HG03575 (cell line): Measurements from ENCODE around the gene GOLGA1.
"Not testable (repeated sequence)": the region's sequence is repeated elsewhere in the genome, so short reads cannot be mapped to it uniquely, and the experiment has no call there.

Source experiments
- ATAC-seq: cut with Tn5 transposase; IDR thresholded peaks from one replicate; pipeline ENCODE4 v1.9.1; 2021; ENCODE audit not compliant: unreplicated experiment, insufficient number of reproducible peaks, low FRiP score; ENCODE audit errors: extremely low read depth

Gene GOLGA1

DNA sequence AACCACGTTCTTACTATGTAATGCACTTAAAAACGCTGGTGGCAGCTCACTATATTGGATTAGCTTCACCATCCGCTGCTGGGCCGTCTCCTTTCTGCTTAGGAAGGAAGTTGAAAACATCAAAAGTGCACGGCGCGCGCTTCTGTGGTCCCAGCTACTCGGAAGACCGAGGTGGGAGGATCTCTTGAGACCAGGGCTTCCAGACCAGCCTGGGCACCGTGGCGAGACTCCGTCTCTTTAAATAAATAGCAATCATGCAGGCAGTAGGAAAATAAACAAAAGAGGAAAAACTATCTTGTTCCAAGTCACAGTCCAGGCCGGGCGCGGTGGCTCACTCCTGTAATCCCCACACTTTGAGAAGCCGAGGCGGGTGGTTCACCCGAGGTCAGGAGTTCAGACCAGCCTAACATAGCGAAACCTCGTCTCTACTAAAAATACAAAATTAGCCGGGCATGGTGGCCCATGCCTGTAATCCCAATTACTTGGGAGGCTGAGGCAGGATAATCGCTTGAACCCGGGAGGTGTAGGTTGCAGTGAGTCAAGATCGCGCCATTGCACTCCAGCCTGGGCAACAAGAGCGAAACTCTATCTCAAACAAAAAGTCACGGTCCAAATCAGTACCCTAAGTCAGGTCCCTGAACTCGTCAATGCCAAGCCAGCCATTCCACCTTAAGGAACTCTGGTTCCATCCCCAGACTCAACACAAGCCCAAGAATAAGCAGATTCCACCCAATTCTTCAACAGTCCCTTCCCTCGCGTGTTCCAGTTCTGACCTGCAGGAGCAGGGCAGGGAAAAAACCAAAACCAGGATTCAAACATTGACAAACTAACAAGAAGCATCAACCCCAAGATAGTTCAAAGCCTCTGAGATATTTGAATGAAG lies 1.0 kb upstream of the GOLGA1 start:
- no peak for ATAC-seq

- no peak for ATAC-seq
Measured at GRCh38 chr9:124940521-124940893, 376 bp downstream of the GOLGA1 start.

GRCh38 chr9:124939944-124940343 lies 939 bp downstream of the GOLGA1 start:
- no peak for ATAC-seq

- ATAC-seq: no peak
Measured at GRCh38 chr9:124934290-124934689, 6.6 kb downstream of the GOLGA1 start.

DNA sequence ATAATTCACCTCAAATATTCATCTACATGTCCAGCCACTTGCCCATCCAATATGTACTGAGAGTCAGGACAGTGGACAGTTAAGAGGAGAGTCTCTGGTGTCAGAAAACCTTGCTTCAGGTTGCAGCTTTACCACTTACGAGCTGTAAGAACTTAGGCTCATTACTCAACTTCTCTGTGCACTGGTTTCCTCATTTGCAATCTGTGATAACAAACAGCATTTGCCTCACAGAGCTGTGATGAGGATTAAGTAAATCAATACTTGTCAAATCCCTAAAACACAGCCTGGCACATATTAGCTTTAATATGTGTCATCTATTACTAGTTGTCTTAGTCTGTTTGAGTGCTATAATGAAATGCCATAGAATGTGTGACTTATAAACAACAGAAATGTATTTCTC lies 8.6 kb downstream of the GOLGA1 start:
- ATAC-seq: no peak

- no peak for ATAC-seq
Measured at GRCh38 chr9:124929464-124929863, 11.4 kb downstream of the GOLGA1 start.

DNA sequence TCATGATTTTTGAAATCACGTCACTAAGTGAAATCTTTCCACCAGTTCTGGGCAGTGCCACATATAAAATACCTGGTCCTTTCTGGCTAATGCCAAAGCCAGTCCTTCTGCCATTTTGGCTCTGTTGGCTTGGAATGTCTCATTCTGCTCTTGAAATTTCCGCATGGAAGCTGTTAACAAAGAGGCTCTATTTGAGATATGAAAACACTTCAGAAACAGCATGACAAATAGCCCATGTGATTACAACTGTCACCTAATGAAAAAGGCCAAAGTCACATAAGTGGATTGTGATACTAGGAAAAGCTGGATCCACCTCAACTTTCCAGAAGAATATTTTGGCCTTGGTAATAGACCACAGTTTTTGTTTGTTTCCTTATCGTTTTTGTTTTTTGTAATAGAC lies 12.8 kb downstream of the GOLGA1 start:
- ATAC-seq: no peak

GRCh38 chr9:124920394-124920793 lies 20.5 kb downstream of the GOLGA1 start:
- not testable (repeated sequence) for ATAC-seq

DNA sequence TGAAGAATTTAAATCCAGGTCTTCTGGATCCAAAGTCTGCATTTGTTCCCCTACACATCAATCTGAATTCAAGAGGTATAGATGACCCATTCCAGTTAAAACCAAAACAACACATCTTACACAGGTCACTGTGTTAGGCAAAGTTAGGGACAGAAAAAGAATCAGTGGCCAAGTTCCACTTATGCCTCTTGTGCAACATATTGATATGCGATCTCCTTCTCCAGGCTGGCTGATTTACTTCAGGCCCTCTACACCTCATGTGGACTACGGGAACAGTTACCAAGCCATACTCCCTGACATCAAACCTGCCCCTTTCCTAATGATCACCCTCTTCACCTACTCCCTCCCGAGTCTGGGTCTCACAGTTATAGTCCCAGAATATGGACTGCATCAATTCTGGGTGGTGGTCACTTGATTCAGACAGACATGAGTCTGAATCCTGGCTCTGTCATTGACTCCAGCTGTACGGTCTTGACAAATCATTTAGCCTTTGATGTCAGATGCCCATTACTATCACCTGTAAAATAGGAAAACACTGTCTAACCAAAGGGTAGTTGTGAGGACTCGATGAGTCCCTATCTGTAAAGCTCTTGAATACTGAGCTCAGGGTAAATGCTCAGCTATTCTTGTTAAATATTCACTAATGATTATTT lies 26.0 kb downstream of the GOLGA1 start:
- ATAC-seq: no peak

- no peak for ATAC-seq
Measured at GRCh38 chr9:124913378-124913777, 27.5 kb downstream of the GOLGA1 start.

DNA sequence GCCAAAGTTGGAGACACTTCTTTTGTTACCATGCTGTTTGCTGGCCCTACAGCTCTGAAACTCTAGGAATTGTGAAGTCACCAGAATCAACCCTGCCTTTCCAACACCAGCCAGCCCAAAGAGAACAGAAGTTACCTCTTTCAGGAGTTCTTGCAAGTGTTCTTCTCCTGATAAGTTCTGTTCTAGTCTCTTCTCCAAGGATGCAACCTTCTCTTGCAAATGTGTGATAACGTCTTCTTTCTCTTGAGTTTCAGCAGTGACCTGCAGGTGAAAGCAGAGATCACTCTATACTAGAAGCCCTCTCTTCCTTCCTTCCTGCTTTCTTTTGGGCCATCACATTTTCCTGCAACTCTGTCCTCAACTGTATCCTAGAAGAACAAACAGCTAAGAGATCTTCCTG lies 29.1 kb downstream of the GOLGA1 start:
- ATAC-seq: no peak

DNA sequence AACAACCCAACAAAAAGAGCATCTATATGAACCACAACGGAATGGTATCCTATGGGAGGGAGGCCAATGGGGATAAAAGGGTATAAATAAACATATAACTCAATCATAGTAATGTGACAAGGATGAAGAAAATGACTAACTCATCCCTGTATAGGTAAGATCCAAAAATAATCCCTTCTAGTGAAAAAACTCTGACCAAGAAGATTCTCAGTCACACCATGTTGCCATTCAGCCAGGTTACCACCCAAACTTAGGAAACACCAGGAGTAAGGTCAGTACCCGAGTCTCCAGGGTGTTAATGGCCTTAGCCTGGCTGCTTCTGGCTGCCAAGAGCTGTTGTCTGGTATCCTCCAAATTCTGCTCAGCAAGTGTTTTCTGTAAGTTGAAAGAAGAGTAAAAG lies 32.8 kb downstream of the GOLGA1 start:
- no peak for ATAC-seq

DNA sequence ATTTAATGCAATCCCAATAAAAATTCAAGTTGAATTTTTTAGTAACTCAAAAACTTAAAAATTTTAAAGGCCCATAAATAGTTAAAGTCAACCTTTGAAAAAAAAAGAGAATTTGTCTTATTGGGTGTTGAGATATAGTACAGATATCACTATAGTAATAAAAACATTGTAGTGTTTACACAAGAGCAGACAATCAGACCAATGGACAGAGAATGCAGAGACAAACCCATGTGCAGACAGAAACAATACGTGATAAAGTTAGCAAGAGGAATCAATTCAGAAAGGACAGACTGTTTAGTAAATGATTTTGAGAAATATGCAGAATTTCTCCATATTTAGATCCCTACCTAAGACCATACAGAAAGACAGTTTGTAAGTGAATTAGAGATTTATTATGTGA lies 33.9 kb downstream of the GOLGA1 start:
- no peak for ATAC-seq

- no peak for ATAC-seq
Measured at GRCh38 chr9:124899845-124900244, 41.0 kb downstream of the GOLGA1 start.

DNA sequence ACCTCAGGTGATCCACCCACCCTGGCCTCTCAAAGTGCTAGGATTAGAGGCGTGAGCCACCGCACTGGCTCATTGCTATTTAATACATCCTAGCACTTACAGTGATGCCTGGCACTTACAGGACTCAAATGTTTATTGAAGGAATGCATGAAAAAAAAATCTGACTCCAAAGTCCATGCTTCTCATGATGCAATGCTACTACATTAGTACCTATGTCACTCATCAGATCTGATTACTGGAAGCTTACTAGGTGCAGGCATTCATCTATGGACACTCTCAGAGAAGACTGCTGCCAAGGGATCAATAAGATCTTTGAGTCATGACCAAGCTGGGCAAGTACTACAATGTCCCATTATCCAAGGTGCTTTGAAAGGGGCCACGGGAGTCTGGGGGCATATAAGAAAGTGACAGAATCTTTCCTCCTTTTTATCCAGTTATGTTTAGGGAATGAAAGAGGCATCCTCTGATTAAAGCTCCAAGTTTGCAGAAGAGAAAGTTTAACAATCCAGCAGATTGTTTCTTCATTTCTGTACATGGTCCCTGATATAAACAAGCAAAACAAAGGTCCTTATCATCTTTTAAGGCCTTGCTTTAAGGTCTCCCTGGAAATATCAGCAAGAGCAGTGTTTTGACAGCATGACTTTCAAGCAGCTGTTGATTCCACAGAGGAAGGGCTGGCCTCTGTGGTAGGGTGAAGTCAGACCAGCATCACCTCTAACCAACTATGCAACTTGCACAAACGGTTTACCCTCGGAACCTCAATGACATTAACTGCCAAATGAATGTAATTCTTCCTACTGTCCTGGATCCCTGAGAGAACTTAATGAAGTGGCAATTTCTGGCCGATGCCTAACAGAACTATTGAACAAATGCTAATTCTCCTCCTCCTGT lies 43.1 kb downstream of the GOLGA1 start:
- ATAC-seq: no peak

DNA sequence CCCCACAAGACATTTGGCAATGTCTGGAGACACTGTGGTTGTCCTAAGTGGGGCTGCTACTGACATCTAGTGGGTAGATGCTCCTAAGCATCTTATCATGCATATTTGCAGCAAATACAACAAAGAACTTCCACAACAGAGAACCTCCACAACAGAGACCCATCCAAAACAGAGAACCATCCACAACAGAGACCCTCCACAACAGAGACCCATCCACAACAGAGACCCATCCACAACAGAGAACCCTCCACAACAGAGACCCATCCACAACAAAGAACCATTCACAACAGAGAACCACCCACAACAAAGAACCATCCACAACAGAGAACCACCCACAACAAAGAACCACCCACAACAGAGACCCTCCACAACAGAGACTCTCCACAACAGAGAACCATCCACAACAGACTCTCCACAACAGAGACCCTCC lies 46.1 kb downstream of the GOLGA1 start:
- no peak for ATAC-seq

- no peak for ATAC-seq
Measured at GRCh38 chr9:124894035-124894740, 46.7 kb downstream of the GOLGA1 start.

DNA sequence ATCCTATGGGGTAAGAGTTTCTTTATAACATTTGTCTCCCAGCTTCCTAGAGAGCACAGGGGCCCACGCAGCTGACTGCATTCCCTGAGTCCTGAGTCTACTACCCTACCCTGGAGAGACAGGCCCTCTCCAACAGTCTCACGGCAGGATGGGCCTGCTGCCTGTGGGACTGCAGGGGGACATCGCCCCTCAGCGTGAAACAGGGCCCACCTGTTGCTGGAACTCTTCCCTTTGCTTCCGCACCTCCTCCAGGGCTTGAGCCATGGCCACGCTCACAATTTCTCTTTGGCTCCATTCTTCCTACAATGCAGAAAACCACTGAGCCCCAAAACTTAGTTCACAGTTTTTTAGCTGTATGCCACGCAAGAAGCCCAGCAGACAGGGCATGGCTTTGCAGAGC lies 50.7 kb downstream of the GOLGA1 start:
- ATAC-seq: no peak

GRCh38 chr9:124889006-124889405 lies 51.9 kb downstream of the GOLGA1 start:
- ATAC-seq: no peak
